Neural progenitor cell (in vitro differentiated cells): ENCODE measurements around the gene TPGS1.

Experiments used
- CTCF ChIP-seq: fragments of 200-600 bp; sonication (generic); IDR thresholded peaks from 2 replicates; pipeline ENCODE4 v1.5.1; 2017; ENCODE audit warnings: antibody characterized with exemption, mild to moderate bottlenecking
- EZH2phosphoT487 ChIP-seq: fragments of 200-600 bp; sonication (generic); IDR thresholded peaks from 2 replicates; pipeline ENCODE4 v1.6.1; 2017; ENCODE audit warnings: antibody characterized with exemption

DNA sequence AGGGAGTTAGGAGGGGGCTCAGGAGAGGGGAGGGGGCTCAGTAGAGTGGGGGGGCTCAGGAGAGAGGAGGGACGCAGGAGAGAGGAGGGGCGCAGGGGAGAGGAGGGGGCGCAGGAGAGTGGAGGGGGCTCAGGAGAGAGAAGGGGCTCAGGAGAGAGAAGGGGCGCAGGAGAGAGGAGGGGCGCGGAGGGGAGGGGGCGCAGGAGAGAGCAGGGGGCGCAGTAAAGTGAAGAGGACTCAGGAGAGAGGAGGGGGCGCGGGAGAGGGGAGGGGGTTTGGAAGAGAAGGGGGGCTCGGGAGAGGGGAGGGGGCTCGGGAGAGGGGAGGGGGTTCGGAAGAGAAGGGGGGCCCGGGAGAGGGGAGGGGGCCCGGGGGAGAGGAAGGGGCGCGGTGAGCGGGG, 10.3 kb upstream of the TPGS1 start:
- no peak for TF ChIP-seq CTCF
- TF ChIP-seq EZH2phosphoT487 = no peak
